GM18951 (cell line): ENCODE data around the gene STAM2.
"Not testable (repeated sequence)": the region's sequence is repeated elsewhere in the genome, so short reads cannot be mapped to it uniquely, and the experiment has no call there.

Source experiments
- POLR2A ChIP-seq: IDR thresholded peaks from 4 replicates; pipeline ENCODE4 v1.6.1; 2011; ENCODE audit warnings: mild to moderate bottlenecking; ENCODE audit not compliant: insufficient read length, insufficient read depth; ENCODE audit errors: extremely low read depth
- in situ Hi-C: fragments of 300-500 bp; cut with MboI; formaldehyde crosslinking; loops from one replicate; pipeline ENCODE4 v1.12.0; 2022; ENCODE audit warnings: low sequenced_read_pairs, mixed read lengths, inconsistent platforms; ENCODE audit not compliant: unreplicated experiment

Gene STAM2

DNA sequence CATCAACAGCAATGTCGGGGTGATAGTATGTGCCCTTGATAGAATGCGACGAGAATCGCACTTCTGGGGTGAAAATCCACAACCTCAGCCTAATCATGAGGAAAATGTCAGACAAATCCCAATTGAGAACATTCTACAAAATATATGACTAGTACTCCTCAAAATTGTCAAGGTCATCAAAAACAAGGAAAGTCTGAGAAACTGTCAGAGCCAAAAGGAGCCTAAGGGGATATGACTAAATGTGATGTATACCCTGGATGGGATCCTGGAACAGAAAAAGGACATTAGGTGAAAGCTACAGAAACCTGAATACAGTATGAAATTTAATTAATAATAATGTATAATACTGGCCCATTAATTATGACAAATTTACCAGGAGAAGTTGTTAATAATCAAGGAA lies 69.1 kb downstream of the STAM2 start:
- no peak for TF ChIP-seq POLR2A

DNA sequence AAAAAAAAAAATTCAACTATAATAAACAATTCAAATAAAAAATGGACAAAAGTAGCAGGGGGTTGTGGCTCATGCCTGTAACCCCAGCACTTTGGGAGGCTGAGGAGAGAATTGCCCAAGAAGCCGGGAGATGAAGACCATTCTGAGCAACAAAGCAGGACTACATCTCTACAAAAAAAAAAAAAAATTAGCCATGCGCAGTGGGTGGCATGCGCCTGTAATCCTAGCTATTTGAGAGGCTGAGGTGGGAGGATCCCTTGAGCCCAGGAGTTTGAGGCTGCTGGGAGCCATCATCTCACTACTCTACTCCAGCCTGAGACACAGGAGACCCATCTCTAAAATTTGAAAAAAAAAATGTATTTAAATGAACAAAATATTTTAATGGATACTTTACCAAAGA lies 72.3 kb downstream of the STAM2 start:
- in situ Hi-C loops: no loop called here

More for the DNA sequence above, 69.1 kb downstream of the STAM2 start:
- in situ Hi-C loops: no loop called here

DNA sequence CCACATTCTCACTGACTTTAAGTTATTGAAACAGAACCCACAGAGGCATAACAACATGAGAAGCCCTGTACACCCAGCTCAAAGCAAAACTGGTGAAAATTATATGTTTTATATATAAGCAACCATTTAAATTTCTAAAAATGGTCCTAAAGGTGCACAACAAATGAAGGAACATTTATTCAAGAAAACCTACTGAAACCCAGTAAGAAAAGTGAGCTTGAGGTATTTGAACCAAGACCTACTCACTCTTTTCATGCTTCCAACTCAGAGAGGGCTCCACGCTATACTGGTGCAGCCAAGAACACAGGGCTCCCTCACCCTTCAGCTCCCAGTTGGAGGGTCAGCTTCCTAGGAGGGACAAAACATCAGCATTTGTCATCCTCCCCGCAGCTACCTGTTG lies 74.6 kb downstream of the STAM2 start:
- in situ Hi-C loops: no loop called here
- TF ChIP-seq POLR2A: no peak

More for the DNA sequence above, 72.3 kb downstream of the STAM2 start:
- no peak for TF ChIP-seq POLR2A

DNA sequence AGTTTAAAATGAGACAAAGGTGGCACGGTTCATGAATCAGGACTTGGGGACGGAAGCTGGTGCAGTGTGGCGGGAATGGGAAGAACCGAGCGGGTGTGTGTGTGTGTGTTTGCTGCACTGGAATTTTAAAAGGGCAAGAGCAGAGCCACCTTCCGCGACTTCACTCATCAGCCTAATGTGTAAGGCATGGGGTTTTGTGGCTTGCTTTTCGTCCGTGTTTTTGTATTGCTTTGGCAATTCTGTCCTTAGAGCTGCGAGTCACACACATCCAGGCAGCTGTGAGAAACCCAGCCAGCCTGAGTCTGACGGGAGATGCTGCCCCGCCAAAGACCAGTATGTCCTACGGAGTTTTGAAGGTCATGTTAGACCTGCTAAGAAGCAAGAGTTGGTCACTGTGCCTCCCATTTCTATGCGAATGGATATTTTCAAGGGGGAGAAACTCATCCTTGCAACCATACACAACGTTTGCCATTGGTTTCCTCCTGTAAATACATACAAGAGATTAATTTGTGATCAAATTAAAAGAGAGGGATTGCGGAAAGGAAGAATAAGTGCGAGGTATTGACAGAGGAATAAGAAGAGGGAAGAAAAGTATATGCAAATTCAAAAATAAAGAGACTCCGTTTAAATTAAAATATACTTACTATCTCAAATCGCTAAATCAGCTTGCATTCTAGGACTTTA lies 76.1 kb downstream of the STAM2 start:
- TF ChIP-seq POLR2A: no peak
- in situ Hi-C loops: no loop called here

DNA sequence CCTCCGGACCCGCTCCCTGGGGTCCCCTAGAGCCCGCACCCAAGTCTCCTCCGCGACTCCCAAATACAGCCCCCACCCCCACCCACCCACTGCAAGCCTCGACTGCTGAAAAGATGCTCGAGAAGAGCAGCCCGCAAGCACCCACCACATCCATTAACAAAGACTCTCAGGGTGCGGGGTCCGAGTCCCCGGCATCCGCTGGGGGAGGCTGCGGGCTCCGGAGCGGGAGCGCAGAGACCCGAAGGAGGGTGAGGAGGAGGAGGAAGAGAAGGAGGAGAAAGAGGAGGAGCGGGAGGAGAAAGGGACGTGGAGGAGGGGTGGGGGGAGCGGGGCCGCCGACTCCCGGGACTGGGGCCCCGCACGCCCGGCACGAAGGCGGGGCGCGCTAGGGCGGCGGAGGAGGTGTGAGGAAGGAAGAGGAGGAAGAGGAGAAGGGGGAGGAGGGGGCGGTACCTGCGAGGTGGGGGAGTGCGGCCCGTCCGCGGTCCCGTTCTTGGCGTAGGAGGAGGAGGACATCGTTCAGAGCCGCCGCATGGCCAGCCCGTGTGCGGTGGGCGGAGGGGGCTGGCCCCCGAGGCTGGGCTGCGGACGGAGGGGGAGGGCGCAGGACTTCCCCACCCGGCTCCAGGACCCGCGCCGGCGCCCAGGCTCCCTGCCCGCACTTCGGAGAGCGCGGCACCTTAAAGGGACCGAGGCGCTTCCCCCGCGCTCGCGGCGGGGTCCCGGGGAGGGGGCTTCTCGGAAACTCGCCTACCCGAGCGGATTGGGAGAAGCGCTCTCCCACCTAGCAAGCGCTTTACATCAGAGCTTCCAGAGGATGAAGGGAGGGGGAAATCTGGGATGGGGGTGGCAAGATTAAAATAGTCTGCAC lies 76.8 kb downstream of the STAM2 start, which contains the start of gene CACNB4:
TSS of gene CACNB4 (minus strand) at position 549 of the 871 bp plus-strand sequence.
- in situ Hi-C loops: no loop called here
- peak; percentile 56 for TF ChIP-seq POLR2A

DNA sequence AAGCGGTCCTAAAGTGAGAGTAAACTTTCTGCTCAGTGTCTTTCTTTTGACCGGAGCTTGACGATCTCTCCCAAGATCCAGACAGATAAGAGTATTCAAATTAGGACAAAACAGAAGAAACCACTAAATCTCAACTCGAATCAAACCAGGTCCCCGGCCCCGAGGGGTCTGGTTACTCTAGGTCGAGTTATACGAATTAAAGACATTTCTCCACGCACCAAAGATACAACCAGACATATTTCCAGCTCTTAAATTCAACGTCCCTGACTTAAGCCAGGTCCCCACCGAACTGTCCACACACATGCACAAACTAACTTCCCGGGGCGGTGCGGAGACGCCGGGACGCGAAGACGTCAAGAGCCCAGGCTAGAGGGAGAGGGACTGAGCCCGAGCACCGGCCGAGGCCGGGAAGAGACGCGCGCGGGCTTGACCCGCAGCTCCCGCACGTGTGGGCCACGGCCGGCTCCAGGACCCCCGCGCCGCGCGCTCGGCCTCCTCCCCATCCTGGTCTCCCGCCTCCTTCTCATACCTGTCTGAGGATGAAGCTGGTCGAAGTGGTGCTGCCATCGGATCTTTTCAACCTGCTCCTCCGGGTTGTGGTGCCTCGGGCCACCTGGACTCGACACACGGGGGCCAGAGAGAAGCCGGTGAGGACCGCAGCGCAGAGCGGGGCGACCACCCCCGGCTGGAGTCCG lies 77.6 kb downstream of the STAM2 start:
- in situ Hi-C loops: no loop called here
- TF ChIP-seq POLR2A: no peak

DNA sequence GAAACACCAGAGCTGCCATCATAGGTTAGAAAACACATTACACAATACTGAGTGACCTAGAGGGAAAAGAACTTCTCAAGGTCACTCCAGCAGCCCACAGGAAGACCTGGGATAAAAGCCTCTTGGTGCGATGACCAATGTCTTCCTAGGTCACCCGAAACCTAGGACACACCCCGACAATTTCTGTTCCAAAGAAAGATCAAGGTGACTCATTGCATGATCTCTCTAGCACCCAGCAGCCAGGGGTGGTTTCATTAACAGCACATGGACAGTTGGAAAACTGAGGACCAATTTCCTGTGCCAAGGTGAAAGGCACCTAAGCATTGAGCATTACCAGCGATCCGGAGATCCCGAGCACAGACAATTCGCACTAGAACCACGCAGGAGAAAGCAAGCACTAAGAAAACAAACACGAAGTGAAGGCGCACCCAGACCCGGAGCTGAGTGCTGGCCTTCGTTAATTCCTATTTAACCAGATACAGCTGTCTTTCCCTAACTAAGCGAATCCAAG lies 78.2 kb downstream of the STAM2 start:
- TF ChIP-seq POLR2A: no peak
- in situ Hi-C loops: no loop called here

DNA sequence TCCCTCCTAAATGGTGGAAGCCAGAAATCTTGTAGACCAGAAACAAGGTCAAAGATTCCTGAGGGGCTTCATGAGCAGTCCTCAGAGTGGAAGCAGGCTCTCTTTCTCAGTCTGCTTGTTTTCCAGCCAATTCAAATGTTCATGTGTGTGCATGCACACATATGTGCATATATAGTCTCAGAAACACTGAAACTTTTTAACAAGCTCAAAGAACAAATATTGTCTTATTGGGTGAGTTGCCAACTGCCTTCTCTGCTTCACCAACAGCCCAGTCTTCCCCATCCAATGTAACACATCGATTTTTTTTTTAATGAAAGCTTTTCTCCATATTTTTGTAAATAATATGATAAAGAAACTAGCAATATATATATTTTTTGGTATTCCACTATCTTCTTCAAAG lies 80.4 kb downstream of the STAM2 start:
- in situ Hi-C loops: no loop called here
- TF ChIP-seq POLR2A: no peak

DNA sequence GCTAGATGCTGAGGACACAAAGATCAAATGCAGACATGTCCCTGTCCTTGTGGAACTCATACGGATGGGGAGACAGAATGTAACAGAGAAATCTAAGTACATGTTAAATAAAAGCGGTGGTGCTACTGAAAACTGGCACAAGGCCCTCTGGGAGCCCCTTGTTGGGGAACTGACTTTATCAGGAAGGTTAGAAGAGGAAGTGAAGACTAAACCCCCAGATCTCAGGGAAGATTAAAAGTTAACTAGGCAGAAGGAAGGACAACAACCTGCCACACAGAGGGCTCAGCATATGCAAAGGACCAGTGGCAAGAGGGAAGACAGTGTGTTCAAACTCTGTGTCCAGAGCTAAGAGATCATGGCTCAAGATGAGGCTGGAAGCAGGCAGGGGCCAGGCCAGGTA lies 81.5 kb downstream of the STAM2 start:
- no peak for TF ChIP-seq POLR2A

DNA sequence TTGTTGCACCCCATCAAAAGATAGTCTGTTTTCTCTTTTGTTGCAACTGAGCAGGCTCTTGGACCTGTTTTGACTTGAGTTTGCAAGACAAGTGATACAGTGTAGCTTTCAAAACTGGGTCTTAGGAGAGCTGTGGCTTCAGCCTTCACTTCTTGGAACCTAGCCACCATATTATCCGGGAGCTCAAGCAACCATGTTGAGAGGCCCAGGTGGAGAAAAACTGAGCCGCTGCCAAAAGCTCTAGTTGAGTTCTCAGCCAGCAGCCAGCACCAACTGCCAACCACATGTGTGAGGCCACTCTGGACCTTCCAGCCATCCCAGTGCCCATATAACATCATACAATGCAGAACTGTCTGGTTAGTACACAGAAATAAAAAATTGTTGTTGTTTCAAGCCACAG lies 82.1 kb downstream of the STAM2 start:
- TF ChIP-seq POLR2A: no peak
- in situ Hi-C loops: no loop called here

More for the DNA sequence above, 81.5 kb downstream of the STAM2 start:
- in situ Hi-C loops: no loop called here

DNA sequence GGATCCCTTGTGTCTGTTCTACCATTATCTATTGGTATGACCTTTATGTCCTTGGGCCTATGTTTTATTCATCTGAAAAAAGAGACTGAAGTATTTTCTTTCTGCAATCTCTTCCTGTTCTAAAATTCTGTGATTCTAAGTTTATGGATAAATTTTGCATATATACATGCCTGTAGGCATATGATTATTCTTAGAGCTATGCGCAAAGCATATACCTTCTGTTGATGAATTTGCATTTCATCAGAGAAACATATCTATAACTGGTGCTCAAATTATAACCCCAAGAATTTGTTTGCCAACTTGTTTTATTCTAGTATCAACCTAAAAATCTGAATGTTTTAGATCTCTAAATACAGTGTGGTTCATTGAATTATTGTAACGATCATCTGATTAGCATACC lies 83.5 kb downstream of the STAM2 start:
- in situ Hi-C loops: no loop called here
- no peak for TF ChIP-seq POLR2A

DNA sequence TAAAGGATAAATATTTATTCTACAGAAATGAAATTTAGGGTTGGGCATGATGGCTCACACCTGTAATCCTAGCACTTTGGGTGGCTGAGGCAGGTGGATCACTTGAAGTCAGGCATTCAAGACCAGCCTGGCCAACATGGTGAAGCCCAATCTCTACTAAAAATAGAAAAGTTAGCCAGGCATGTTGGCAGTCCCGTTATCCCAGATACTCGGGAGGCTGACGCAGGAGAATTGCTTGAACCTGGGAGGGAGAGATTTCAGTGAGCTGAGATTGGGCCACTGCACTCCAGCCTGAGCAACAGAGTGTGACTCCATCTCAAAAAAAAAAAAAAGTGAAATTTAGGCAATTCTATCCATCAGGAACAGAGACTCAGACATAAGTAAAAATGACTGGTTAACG lies 84.8 kb downstream of the STAM2 start:
- in situ Hi-C loops: not testable (repeated sequence)

DNA sequence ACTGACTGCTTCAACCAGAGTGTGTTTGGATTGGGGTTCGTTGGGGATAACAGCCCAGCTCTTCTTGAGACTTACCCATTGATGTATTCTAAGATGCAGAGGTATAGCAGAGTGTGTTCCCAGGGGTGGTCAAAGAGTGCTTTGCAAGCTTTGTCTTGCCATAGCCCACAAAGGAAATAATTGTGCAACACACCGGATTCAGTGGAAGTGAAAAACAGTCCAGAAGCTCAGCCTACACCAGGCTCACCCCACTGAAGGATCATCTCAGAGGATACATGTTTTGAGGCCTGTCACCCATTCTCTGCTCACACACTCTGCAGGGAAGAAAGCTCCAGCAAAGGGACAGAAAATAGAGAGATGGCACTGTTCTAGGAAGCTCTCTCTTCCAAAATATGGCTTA lies 86.3 kb downstream of the STAM2 start:
- TF ChIP-seq POLR2A: no peak
- in situ Hi-C loops: no loop called here
